MCF 10A (cell line): Measurements from ENCODE around the gene KIAA1755. TPM values are rescaled to one million over a fixed set of nuclear protein-coding genes. Genes with fewer than 3 reads are reported as not detected.

Experiments
- BruUV-seq: library from RNA; stranded (reverse); fragments of 400-500 nt; replicated peaks from 2 replicates; lab custom pipeline; 2021; lab: Mats Ljungman, UMichigan
- CTCF ChIA-PET: fragments of 300-600 bp; sonication (Branson Sonifier 250); formaldehyde crosslinking; extraction: SDS; loops from one replicate; lab custom pipeline; 2021; ENCODE audit warnings: antibody characterized with exemption, inconsistent platforms; lab: Yijun Ruan, JAX
- POLR2A ChIA-PET: fragments of 300-600, 350-650 bp; sonication (Branson Sonifier 250); formaldehyde crosslinking; extraction: SDS; loops from one replicate; lab custom pipeline; 2020; ENCODE audit warnings: antibody characterized with exemption, inconsistent platforms; lab: Yijun Ruan, JAX
- DNase-seq: peaks from one replicate; pipeline ENCODE4 v3.0.0-alpha.2; 2018; ENCODE audit not compliant: unreplicated experiment
- H3K27ac Mint-ChIP-seq: one replicate; pipeline ENCODE4 v1.8.0; 2022; ENCODE audit warnings: mild to moderate bottlenecking, low read depth, mixed read lengths; ENCODE audit not compliant: unreplicated experiment
- H3K27me3 Mint-ChIP-seq: one replicate; pipeline ENCODE4 v1.8.0; 2022; ENCODE audit warnings: mixed read lengths; ENCODE audit not compliant: insufficient read depth, unreplicated experiment
- H3K36me3 Mint-ChIP-seq: one replicate; pipeline ENCODE4 v1.8.0; 2022; ENCODE audit warnings: mild to moderate bottlenecking, moderate library complexity, mixed read lengths; ENCODE audit not compliant: insufficient read depth, unreplicated experiment
- H3K4me1 Mint-ChIP-seq: one replicate; pipeline ENCODE4 v1.8.0; 2022; ENCODE audit warnings: mixed read lengths; ENCODE audit not compliant: insufficient read depth, unreplicated experiment
- H3K4me3 Mint-ChIP-seq: one replicate; pipeline ENCODE4 v1.8.0; 2022; ENCODE audit warnings: mild to moderate bottlenecking, moderate library complexity, mixed read lengths; ENCODE audit not compliant: unreplicated experiment
- H3K9me3 Mint-ChIP-seq: one replicate; pipeline ENCODE4 v1.8.0; 2022; ENCODE audit warnings: mixed read lengths; ENCODE audit not compliant: unreplicated experiment
- intact Hi-C: fragments of 100-400 bp; cut with micrococcal nuclease; formaldehyde crosslinking; loops from 2 replicates; pipeline ENCODE4 v1.14.1; 2022
- total RNA-seq: library from RNA; stranded (reverse); gene quantifications from 2 replicates; pipeline ENCODE4 v1.2.3, GENCODE V29; 2022
- TF ChIP-seq, protein P1 (sequence below): fragments of 200-600 bp; IDR thresholded peaks from one replicate; pipeline ENCODE4 v1.8.0; 2022; ENCODE audit warnings: antibody characterized with exemption, mild to moderate bottlenecking; ENCODE audit not compliant: unreplicated experiment

KIAA1755 gene
- total RNA-seq, 1 experiment from 2014 or later = not detected

- no peak overlapping the region for H3K27ac Mint-ChIP-seq
- DNase-seq = peak; percentile 65
- H3K27me3 Mint-ChIP-seq = no peaks in the 10 kb centered on the region
- CTCF ChIA-PET = interaction anchor here (0.6 to 11.8 kb wide), 8 partner anchors 9 to 144 kb away, joined by 3 to 198 read pairs (median 8); no protein-coding TSS in a partner anchor
- peaks cover under 1% of the 10 kb centered on the region for H3K9me3 Mint-ChIP-seq
- POLR2A ChIA-PET = interaction anchor here (0.6 to 2.4 kb wide), 10 partner anchors 9 to 443 kb away, joined by 3 to 12 read pairs (median 4); no protein-coding TSS in a partner anchor
- H3K36me3 Mint-ChIP-seq = no peaks in the 10 kb centered on the region
- BruUV-seq = no TSS peak
- peaks cover 28% of the 10 kb centered on the region for H3K4me1 Mint-ChIP-seq
- TF ChIP-seq, protein P1, sequence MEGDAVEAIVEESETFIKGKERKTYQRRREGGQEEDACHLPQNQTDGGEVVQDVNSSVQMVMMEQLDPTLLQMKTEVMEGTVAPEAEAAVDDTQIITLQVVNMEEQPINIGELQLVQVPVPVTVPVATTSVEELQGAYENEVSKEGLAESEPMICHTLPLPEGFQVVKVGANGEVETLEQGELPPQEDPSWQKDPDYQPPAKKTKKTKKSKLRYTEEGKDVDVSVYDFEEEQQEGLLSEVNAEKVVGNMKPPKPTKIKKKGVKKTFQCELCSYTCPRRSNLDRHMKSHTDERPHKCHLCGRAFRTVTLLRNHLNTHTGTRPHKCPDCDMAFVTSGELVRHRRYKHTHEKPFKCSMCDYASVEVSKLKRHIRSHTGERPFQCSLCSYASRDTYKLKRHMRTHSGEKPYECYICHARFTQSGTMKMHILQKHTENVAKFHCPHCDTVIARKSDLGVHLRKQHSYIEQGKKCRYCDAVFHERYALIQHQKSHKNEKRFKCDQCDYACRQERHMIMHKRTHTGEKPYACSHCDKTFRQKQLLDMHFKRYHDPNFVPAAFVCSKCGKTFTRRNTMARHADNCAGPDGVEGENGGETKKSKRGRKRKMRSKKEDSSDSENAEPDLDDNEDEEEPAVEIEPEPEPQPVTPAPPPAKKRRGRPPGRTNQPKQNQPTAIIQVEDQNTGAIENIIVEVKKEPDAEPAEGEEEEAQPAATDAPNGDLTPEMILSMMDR = no peak
- H3K4me3 Mint-ChIP-seq = no peak overlapping the region
- intact Hi-C loops = no loop called here
Observed at GRCh38 chr20:38201356-38201755, 59.2 kb downstream of the KIAA1755 start.

- no peaks in the 10 kb centered on the region for H3K9me3 Mint-ChIP-seq
- no peaks in the 10 kb centered on the region for H3K36me3 Mint-ChIP-seq
- intact Hi-C loops = no loop called here
- BruUV-seq = no TSS peak
- H3K4me1 Mint-ChIP-seq = peaks cover 35% of the 10 kb centered on the region
- CTCF ChIA-PET = interaction anchor here (1.7 to 11.8 kb wide), 3 partner anchors 10 to 143 kb away, joined by 10 to 198 read pairs (median 11); no protein-coding TSS in a partner anchor
- DNase-seq = no peak
- POLR2A ChIA-PET = interaction anchor here (1.0 to 2.4 kb wide), 4 partner anchors 12 to 90 kb away, joined by 3 to 12 read pairs (median 6); no protein-coding TSS in a partner anchor
- TF ChIP-seq, protein P1 = no peak
- H3K27me3 Mint-ChIP-seq = no peaks in the 10 kb centered on the region
- no peak overlapping the region for H3K4me3 Mint-ChIP-seq
- H3K27ac Mint-ChIP-seq = no peak overlapping the region
Observed at GRCh38 chr20:38200646-38201045, 59.9 kb downstream of the KIAA1755 start.

- intact Hi-C loops = no loop called here
- BruUV-seq = no TSS peak
Observed at GRCh38 chr20:38199501-38200390, 60.8 kb downstream of the KIAA1755 start.

More at GRCh38 chr20:38199501-38200390, 60.8 kb downstream of the KIAA1755 start:
- H3K36me3 Mint-ChIP-seq = no peaks in the 10 kb centered on the region
- H3K27ac Mint-ChIP-seq = no peak overlapping the region
- CTCF ChIA-PET = interaction anchor here (0.6 to 11.8 kb wide), 7 partner anchors 9 to 339 kb away, joined by 3 to 198 read pairs (median 9); no protein-coding TSS in a partner anchor
- no peaks in the 10 kb centered on the region for H3K9me3 Mint-ChIP-seq
- H3K27me3 Mint-ChIP-seq = no peaks in the 10 kb centered on the region
- DNase-seq = no peak
- TF ChIP-seq, protein P1 = no peak
- POLR2A ChIA-PET = interaction anchor here (0.7 to 3.8 kb wide), 3 partner anchors 11 to 230 kb away, joined by 3 to 20 read pairs (median 3); no protein-coding TSS in a partner anchor
- H3K4me1 Mint-ChIP-seq = peaks cover 40% of the 10 kb centered on the region
- H3K4me3 Mint-ChIP-seq = no peak overlapping the region
